ENCODE measurements around the gene SMARCC1.

GRCh38 chr3:47612178-47612577 is 169.5 kb downstream of the SMARCC1 start:
- no peak for TF ChIP-seq CTCF (conservative IDR thresholded peaks at IDR 0.05; ENCODE audit: low read depth, low read length)
- TF ChIP-seq EZH2phosphoT487 (IDR thresholded peaks at IDR 0.05; ENCODE audit: borderline replicate concordance, low read length): no peak
- no peak for TF ChIP-seq EZH2 (IDR thresholded peaks at IDR 0.05; ENCODE audit: low read length, unreplicated experiment)
